SK-N-SH (cell line): Measurements from ENCODE around the gene MLEC. TPM values are rescaled to one million over a fixed set of nuclear protein-coding genes. Genes with fewer than 3 reads are reported as not detected.

ENCODE experiments used
- CTCF ChIA-PET: fragments of 300-600, 350-600 bp; formaldehyde crosslinking; extraction: SDS; loops from one replicate; lab custom pipeline; 2021; lab: Yijun Ruan, JAX
- POLR2A ChIA-PET: fragments of 350-600 bp; sonication (Branson Sonifier 250); formaldehyde crosslinking; extraction: SDS; loops from one replicate; lab custom pipeline; 2020; ENCODE audit warnings: antibody characterized with exemption, inconsistent platforms; lab: Yijun Ruan, JAX
- DNase-seq: peaks from one replicate; pipeline ENCODE4 v3.0.0; 2012
- H2AFZ ChIP-seq: fragments of 200-600 bp; sonication (generic); 2 replicates; pipeline ENCODE4 v1.8.1; 2016; ENCODE audit warnings: antibody characterized with exemption, mild to moderate bottlenecking, low read depth
- H3F3A ChIP-seq: fragments of 200-600 bp; sonication (generic); replicated peaks from 2 replicates; pipeline ENCODE3; 2016; ENCODE audit warnings: antibody characterized with exemption, mild to moderate bottlenecking; ENCODE audit not compliant: insufficient read depth
- H3K27ac ChIP-seq, 2 experiments: fragments of 200-500 bp in 1 of 2; fragments of 200-600 bp in 1 of 2; sonication (Bioruptor generic) in 1 of 2; sonication (generic), shearing (Covaris generic) in 1 of 2; 2 replicates each; pipeline versions ENCODE4 v1.5.1 to v1.6.1; 2014 to 2016; ENCODE audit warnings: low read depth in 2 of 2, inconsistent platforms in 1 of 2, low read length in 1 of 2, mild to moderate bottlenecking in 1 of 2, mixed read lengths in 1 of 2
- H3K27me3 ChIP-seq: fragments of 200-600 bp; sonication (generic), shearing (Covaris generic); 2 replicates; pipeline ENCODE4 v1.6.1; 2016; ENCODE audit warnings: mixed run types; ENCODE audit not compliant: insufficient read depth
- H3K36me3 ChIP-seq, 2 experiments: fragments of 200-500 bp in 1 of 2; fragments of 200-600 bp in 1 of 2; sonication (Bioruptor generic) in 1 of 2; sonication (generic) in 1 of 2; replicated peaks in 1 of 2; 2 replicates each; pipeline versions ENCODE3 to v1.5.1; 2014 to 2016; ENCODE audit warnings: low read length in 1 of 2, mild to moderate bottlenecking in 1 of 2; ENCODE audit not compliant: insufficient read depth in 2 of 2, control insufficient read depth in 1 of 2
- H3K4me1 ChIP-seq, 2 experiments: fragments of 200-500 bp in 1 of 2; fragments of 200-600 bp in 1 of 2; sonication (Bioruptor generic) in 1 of 2; sonication (generic), shearing (Covaris generic) in 1 of 2; 2 replicates each; pipeline versions ENCODE4 v1.5.1 to v1.6.1; 2014 to 2016; ENCODE audit warnings: low read depth in 1 of 2, low read length in 1 of 2, mixed run types in 1 of 2; ENCODE audit not compliant: insufficient read depth in 2 of 2, control insufficient read depth in 1 of 2
- H3K4me2 ChIP-seq: fragments of 200-600 bp; sonication (generic), shearing (Covaris generic); 2 replicates; pipeline ENCODE4 v1.6.1; 2017; ENCODE audit warnings: mixed run types
- H3K4me3 ChIP-seq, 2 experiments: fragments of 200-500 bp in 1 of 2; fragments of 200-600 bp in 1 of 2; sonication (Bioruptor generic) in 1 of 2; sonication (generic), shearing (Covaris generic) in 1 of 2; 2 replicates each; pipeline versions ENCODE4 v1.5.1 to v1.8.1; 2014 to 2016; ENCODE audit warnings: low read depth in 2 of 2, inconsistent platforms in 1 of 2, low read length in 1 of 2, mild to moderate bottlenecking in 1 of 2, mixed read lengths in 1 of 2, moderate library complexity in 1 of 2
- H3K79me2 ChIP-seq: fragments of 200-600 bp; sonication (generic); 2 replicates; pipeline ENCODE4 v1.8.1; 2017; ENCODE audit warnings: mild to moderate bottlenecking; ENCODE audit not compliant: insufficient read depth
- H3K9ac ChIP-seq: fragments of 200-600 bp; sonication (generic); 2 replicates; pipeline ENCODE4 v1.6.1; 2017; ENCODE audit warnings: mixed run types
- H3K9me2 ChIP-seq: fragments of 200-600 bp; sonication (generic); 2 replicates; pipeline ENCODE4 v1.6.1; 2017; ENCODE audit warnings: mixed run types
- H3K9me3 ChIP-seq: fragments of 200-600 bp; sonication (generic); 2 replicates; pipeline ENCODE4 v1.6.1; 2017; ENCODE audit warnings: mixed run types, mild to moderate bottlenecking, moderate library complexity
- H4K20me1 ChIP-seq: fragments of 200-600 bp; sonication (generic); 2 replicates; pipeline ENCODE4 v1.6.1; 2017; ENCODE audit warnings: mild to moderate bottlenecking, mixed run types; ENCODE audit not compliant: insufficient read depth
- CTCF ChIP-seq: fragments of 200-600 bp; sonication (generic); IDR thresholded peaks from 2 replicates; pipeline ENCODE4 v1.6.1; 2017; ENCODE audit warnings: antibody characterized with exemption, mild to moderate bottlenecking, moderate library complexity
- ELF1 ChIP-seq: IDR thresholded peaks from 2 replicates; pipeline ENCODE4 v1.4.0; 2012
- IRF3 ChIP-seq: fragments of 150-350 bp; IDR thresholded peaks from 2 replicates; pipeline ENCODE4 v1.6.1; 2016; ENCODE audit warnings: mild to moderate bottlenecking, low read depth, low read length
- MAX ChIP-seq: IDR thresholded peaks from 2 replicates; pipeline ENCODE4 v1.4.0; 2012; ENCODE audit warnings: low read depth
- MEF2A ChIP-seq: IDR thresholded peaks from 2 replicates; pipeline ENCODE4 v1.4.0; 2012; ENCODE audit warnings: low read depth, borderline replicate concordance
- MXI1 ChIP-seq: IDR thresholded peaks from 2 replicates; pipeline ENCODE4 v1.6.1; 2012; ENCODE audit warnings: mild to moderate bottlenecking, low read depth, low read length, improper control_type of control experiment
- NFIC ChIP-seq: IDR thresholded peaks from 2 replicates; pipeline ENCODE4 v1.4.0; 2012; ENCODE audit warnings: borderline replicate concordance
- NRF1 ChIP-seq: IDR thresholded peaks from 2 replicates; pipeline ENCODE4 v1.6.1; 2012; ENCODE audit warnings: low read depth, mild to moderate bottlenecking, low read length
- PBX3 ChIP-seq: IDR thresholded peaks from 2 replicates; pipeline ENCODE4; 2012
- POLR2AphosphoS5 ChIP-seq: IDR thresholded peaks from 2 replicates; pipeline ENCODE4 v1.6.1; 2012; ENCODE audit warnings: low read depth, low read length
- RAD21 ChIP-seq: IDR thresholded peaks from 2 replicates; pipeline ENCODE4 v1.6.1; 2012; ENCODE audit warnings: mild to moderate bottlenecking, low read length
- RCOR1 ChIP-seq: fragments of 150-350 bp; IDR thresholded peaks from 2 replicates; pipeline ENCODE4 v1.6.1; 2017; ENCODE audit warnings: antibody characterized with exemption, low read length
- REST ChIP-seq: IDR thresholded peaks from 2 replicates; pipeline ENCODE4 v1.6.1; 2012; ENCODE audit warnings: mild to moderate bottlenecking, low read depth, low read length, moderate library complexity
- RXRA ChIP-seq: IDR thresholded peaks from 2 replicates; pipeline ENCODE4 v1.4.0; 2012; ENCODE audit warnings: low read depth, mild to moderate bottlenecking, borderline replicate concordance
- SMC3 ChIP-seq: IDR thresholded peaks from 2 replicates; pipeline ENCODE4 v1.6.1; 2012; ENCODE audit warnings: low read depth, low read length, improper control_type of control experiment
- TCF12 ChIP-seq: IDR thresholded peaks from 2 replicates; pipeline ENCODE4 v1.4.0; 2012
- TEAD4 ChIP-seq: IDR thresholded peaks from 2 replicates; pipeline ENCODE4 v1.4.0; 2012; ENCODE audit warnings: mild to moderate bottlenecking, borderline replicate concordance; ENCODE audit not compliant: insufficient read depth
- USF1 ChIP-seq: IDR thresholded peaks from 2 replicates; pipeline ENCODE4 v1.4.0; 2012; ENCODE audit warnings: low read depth, borderline replicate concordance
- YY1 ChIP-seq: IDR thresholded peaks from 2 replicates; pipeline ENCODE4 v1.4.0; 2012; ENCODE audit warnings: low read depth, mild to moderate bottlenecking
- ZBTB33 ChIP-seq: IDR thresholded peaks from 2 replicates; pipeline ENCODE4 v1.4.0; 2012; ENCODE audit warnings: low read depth, borderline replicate concordance
- WGBS: methylation state at CpG from one replicate; pipeline ENCODE4 v1.1.6; 2017; ENCODE audit warnings: low lambda C conversion rate; 5-methylcytosine and 5-hydroxymethylcytosine counted together
- polyA plus RNA-seq, 3 experiments: library from polyadenylated mRNA; depleted of rRNA; stranded (reverse); fragments of >200 nt; gene quantifications; 2 replicates each; pipeline ENCODE4 v1.2.3, GENCODE V29; 2012

The MLEC gene
- 23.4 and 27.8 TPM in 2 replicates for polyA plus RNA-seq (2012; rRNA removed)
- 32.4 and 33.3 TPM in 2 replicates for polyA plus RNA-seq (2012; cell fraction: cytosol; rRNA removed)
- 12.2 and 23.2 TPM in 2 replicates for polyA plus RNA-seq (2012; cell fraction: nucleus; rRNA removed)

- ChIA-PET POLR2A (interaction anchor here (0.6 to 1.2 kb wide), 6 partner anchors 16 to 446 kb away, joined by 3 to 5 read pairs (median 3); partner anchors contain the start of genes P2RX7 and POP5), CTCF (interaction anchor here (0.7 to 5.6 kb wide), 7 partner anchors 14 to 286 kb away, joined by 3 to 34 read pairs (median 3); no protein-coding TSS in a partner anchor)
- Histone ChIP-seq H3K79me2 (peaks cover 49% of the 10 kb centered on the region), H3K9me2 (no peaks in the 10 kb centered on the region), H2AFZ (peak within 1 kb of the TSS; percentile 94), H3K4me1 (peaks cover 4 to 19% of the 10 kb centered on the region in 2 experiments; a peak in 3 of 4 replicates), H3K36me3 (no peaks in the 10 kb centered on the region), H4K20me1 (peaks cover 40% of the 10 kb centered on the region), H3K4me2 (peak within 1 kb of the TSS; percentile 81), H3F3A (peaks cover 4% of the 10 kb centered on the region), H3K9ac (peak within 1 kb of the TSS; percentile 88), H3K27me3 (no peaks in the 10 kb centered on the region), H3K4me3 (peak within 1 kb of the TSS; percentile 87 to 90), H3K27ac (peak within 1 kb of the TSS; percentile 98 to 99), H3K9me3 (no peaks in the 10 kb centered on the region)
- WGBS, result 2% methylated on average over 42 of the region's 84 CpGs
- DNase-seq, result peak; percentile 99
- TF ChIP-seq IRF3 (peak; percentile 49; the same call in 1 of the 2 replicates), REST (0 out of 2 replicates have a peak, but pooled peaks have one; percentile 32), CTCF (no peak), ZBTB33 (no peak), MEF2A (no peak), NFIC (peak; percentile 21; the same call in 1 of the 2 replicates), TEAD4 (no peak), MAX (peak; percentile 24; the same call in 1 of the 2 replicates), SMC3 (no peak), TCF12 (peak; percentile 58), ELF1 (peak; percentile 94), RXRA (no peak), PBX3 (peak; percentile 42), RCOR1 (peak; percentile 31; the same call in 1 of the 2 replicates), NRF1 (peak; percentile 38; the same call in 1 of the 2 replicates), POLR2AphosphoS5 (peak; percentile 79), USF1 (0 out of 2 replicates have a peak, but pooled peaks have one; percentile 26), RAD21 (peak; percentile 33; the same call in 1 of the 2 replicates), YY1 (peak; percentile 61), MXI1 (peak; percentile 82)
Observed at GRCh38 chr12:120686690-120687577, at the start of gene MLEC. MLEC (plus strand) TSS chr12:120687149; CDS start chr12:120687297, 148 bp downstream.
